ENCODE results near the gene PHRF1. TPM values are rescaled to one million over a fixed set of nuclear protein-coding genes. Genes with fewer than 3 reads are reported as not detected.

Gene PHRF1
- total RNA-seq, 6 donors from 2014 or later: 25.7 to 93.2 (median 37.9) TPM

- H3K9me3 ChIP-seq: no peaks in the 10 kb centered on the region
- WGBS, 2 donors: 91 to 92% methylated on average over 8 to 11 of the region's 18 CpGs
- DNase-seq (peak in 1 of 2 donors; percentile 75), ATAC-seq (ENCODE audit: low FRiP score in 2 of 2) (no peak)
- peaks cover 5 to 30% (median 22%) of the 10 kb centered on the region in 4 donors for H3K36me3 ChIP-seq
- peaks cover 8 to 25% (median 11%) of the 10 kb centered on the region in 4 donors for H3K4me1 ChIP-seq
- H3K27me3 ChIP-seq: no peaks in the 10 kb centered on the region
- H3K4me3 ChIP-seq: no peak overlapping the region
- TF ChIP-seq POLR2AphosphoS5 (IDR thresholded peaks at IDR 0.05) (no peak), POLR2A (IDR thresholded peaks at IDR 0.05) (no peak), CTCF (IDR thresholded peaks at IDR 0.05) (no peak), EP300 (IDR thresholded peaks at IDR 0.05) (no peak)
- H3K27ac ChIP-seq: no peak overlapping the region
Measured at GRCh38 chr11:529728-530411, 46.4 kb upstream of the PHRF1 start.

- H3K4me1 ChIP-seq: peaks cover 12 to 31% (median 15%) of the 10 kb centered on the region in 4 donors
- H3K4me3 ChIP-seq: no peak overlapping the region
- no peak for ATAC-seq (ENCODE audit: low FRiP score in 2 of 2)
- no peak for TF ChIP-seq EP300 (IDR thresholded peaks at IDR 0.05)
- TF ChIP-seq POLR2A (IDR thresholded peaks at IDR 0.05): no peak
- no peak for TF ChIP-seq POLR2AphosphoS5 (IDR thresholded peaks at IDR 0.05)
- TF ChIP-seq CTCF (IDR thresholded peaks at IDR 0.05): no peak
- H3K27me3 ChIP-seq: no peaks in the 10 kb centered on the region
- H3K27ac ChIP-seq: no peak overlapping the region
- peak in 1 of 2 donors; percentile 74 for DNase-seq
- peaks cover 5 to 30% (median 22%) of the 10 kb centered on the region in 4 donors for H3K36me3 ChIP-seq
- H3K9me3 ChIP-seq: no peaks in the 10 kb centered on the region
- WGBS, 2 donors: 90 to 94% methylated on average over 11 to 20 of the region's 28 CpGs
Measured at GRCh38 chr11:530960-531831, 45.1 kb upstream of the PHRF1 start.

DNA sequence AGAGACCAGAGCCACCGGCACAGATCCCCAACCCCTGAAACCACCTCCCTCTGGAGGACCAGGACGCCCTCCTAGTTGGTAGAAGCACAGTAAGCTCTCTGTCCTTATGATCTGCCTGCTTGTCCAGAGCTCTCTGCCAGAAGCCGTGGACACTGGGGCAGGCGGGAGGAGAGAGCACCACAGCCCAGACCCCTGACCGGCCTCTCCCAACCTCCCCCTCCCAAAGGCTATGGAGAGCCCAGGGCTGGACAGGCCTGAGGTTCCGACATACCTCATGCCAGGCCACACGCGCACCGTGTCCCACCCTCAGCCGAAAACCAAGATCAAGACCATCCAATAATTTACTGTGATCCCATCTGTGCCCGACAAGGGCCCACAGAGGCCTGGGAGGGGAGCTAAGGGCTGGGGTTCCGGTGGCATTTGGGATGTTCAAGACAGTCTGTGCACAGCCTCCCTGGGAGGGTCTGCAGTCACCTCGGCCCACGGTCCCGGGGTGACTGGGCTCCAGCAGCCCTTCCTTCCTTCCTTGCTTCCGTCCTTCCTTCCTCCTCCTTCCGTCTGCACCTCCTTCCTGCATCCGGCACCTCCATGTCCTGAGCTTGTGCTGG is 44.2 kb upstream of the PHRF1 start:
- Histone ChIP-seq H3K27me3 (no peaks in the 10 kb centered on the region), H3K36me3 (peaks cover 5 to 30% (median 22%) of the 10 kb centered on the region in 4 donors), H3K27ac (no peak overlapping the region), H3K4me1 (peaks cover 19 to 39% (median 24%) of the 10 kb centered on the region in 4 donors), H3K9me3 (no peaks in the 10 kb centered on the region), H3K4me3 (no peak overlapping the region)
- 81 to 84% methylated on average over 15 to 17 of the region's 18 CpGs for WGBS, 2 donors
- DNase-seq (no peak), ATAC-seq (ENCODE audit: low FRiP score in 2 of 2) (no peak)
- TF ChIP-seq POLR2AphosphoS5 (IDR thresholded peaks at IDR 0.05) (no peak), EP300 (IDR thresholded peaks at IDR 0.05) (no peak), POLR2A (IDR thresholded peaks at IDR 0.05) (no peak), CTCF (IDR thresholded peaks at IDR 0.05) (no peak)

GRCh38 chr11:532527-532985 is 43.7 kb upstream of the PHRF1 start:
- Histone ChIP-seq H3K4me1 (peaks cover 24 to 44% (median 29%) of the 10 kb centered on the region in 4 donors), H3K4me3 (no peak overlapping the region), H3K27me3 (no peaks in the 10 kb centered on the region), H3K9me3 (no peaks in the 10 kb centered on the region), H3K36me3 (peaks cover 5 to 30% (median 22%) of the 10 kb centered on the region in 4 donors), H3K27ac (no peak overlapping the region)
- ATAC-seq (ENCODE audit: low FRiP score in 2 of 2) (no peak), DNase-seq (peak in 1 of 2 donors; percentile 86)
- TF ChIP-seq POLR2AphosphoS5 (IDR thresholded peaks at IDR 0.05) (no peak), CTCF (IDR thresholded peaks at IDR 0.05) (no peak)
- 83 to 93% methylated on average over 21 to 23 of the region's 23 CpGs for WGBS, 2 donors

Measured in upper lobe of left lung (tissue), 6 donors.